Endothelial cell of umbilical vein (primary cell): ENCODE results near the gene CLPX. TPM values are rescaled to one million over a fixed set of nuclear protein-coding genes. Genes with fewer than 3 reads are reported as not detected.

Source experiments
- BruUV-seq: library from RNA; stranded (reverse); fragments of 400-500 nt; replicated peaks from 2 replicates; lab custom pipeline; 2021; lab: Mats Ljungman, UMichigan
- CTCF ChIA-PET: fragments of 300-600, 350-600 bp; sonication (Branson Sonifier 250); formaldehyde crosslinking; loops from one replicate; lab custom pipeline; 2021; ENCODE audit warnings: antibody characterized with exemption, inconsistent platforms; lab: Charles Lee
- POLR2A ChIA-PET: fragments of 300-600, 350-600 bp; sonication (Branson Sonifier 250); formaldehyde crosslinking; loops from one replicate; lab custom pipeline; 2021; ENCODE audit warnings: antibody characterized with exemption, inconsistent platforms; lab: Charles Lee
- DNase-seq: peaks from one replicate; pipeline ENCODE4 v3.0.0-alpha.2; 2011; ENCODE audit warnings: low read depth, low spot score
- FAIRE-seq: peaks from 2 replicates; lab custom pipeline; 2011; peaks lifted over from hg19 to GRCh38; lab: Jason Lieb, UNC
- H2AFZ ChIP-seq: 2 replicates; pipeline ENCODE4 v1.6.0; 2012; ENCODE audit warnings: low read depth, low read length, control low read depth, inconsistent platforms
- H3K27ac ChIP-seq: 2 replicates; pipeline ENCODE4 v1.5.1; 2011; ENCODE audit warnings: low read depth, mild to moderate bottlenecking, control low read depth, low read length, moderate library complexity; ENCODE audit not compliant: insufficient read depth
- H3K27me3 ChIP-seq, 2 experiments: 2 replicates each; pipeline versions ENCODE4 v1.6.0 to v1.6.1; 2011; ENCODE audit warnings: low read length in 2 of 2, mixed read lengths in 1 of 2; ENCODE audit not compliant: control insufficient read depth in 2 of 2, insufficient read depth in 2 of 2
- H3K36me3 ChIP-seq, 2 experiments: 2 replicates in 1 of 2; 3 replicates in 1 of 2; pipeline ENCODE4 v1.5.1; 2011; ENCODE audit warnings: low read length in 2 of 2, mild to moderate bottlenecking in 1 of 2, moderate library complexity in 1 of 2; ENCODE audit not compliant: control insufficient read depth in 2 of 2, insufficient read depth in 2 of 2; ENCODE audit errors: extremely low read depth in 1 of 2
- H3K4me1 ChIP-seq: 3 replicates; pipeline ENCODE4 v1.5.1; 2011; ENCODE audit warnings: mild to moderate bottlenecking, low read length; ENCODE audit not compliant: control insufficient read depth, insufficient read depth; ENCODE audit errors: extremely low read depth
- H3K4me2 ChIP-seq: 2 replicates; pipeline ENCODE4 v1.6.1; 2011; ENCODE audit warnings: low read length, control low read depth, mixed read lengths; ENCODE audit not compliant: insufficient read depth
- H3K4me3 ChIP-seq, 3 experiments: fragments of 200-600 bp in 1 of 3; sonication (generic), shearing (Covaris generic) in 1 of 3; replicated peaks in 1 of 3; 2 replicates each; pipeline ENCODE4 v1.5.1; 2011 to 2016; ENCODE audit warnings: control low read depth in 3 of 3, low read length in 3 of 3, mild to moderate bottlenecking in 2 of 3, inconsistent platforms in 1 of 3, low read depth in 1 of 3, moderate library complexity in 1 of 3; ENCODE audit not compliant: insufficient read depth in 1 of 3
- H3K79me2 ChIP-seq: 2 replicates; pipeline ENCODE4 v1.6.0; 2012; ENCODE audit warnings: low read length, inconsistent platforms; ENCODE audit not compliant: control insufficient read depth, insufficient read depth
- H3K9ac ChIP-seq: replicated peaks from 2 replicates; pipeline ENCODE3; 2011; ENCODE audit warnings: low read length, control low read depth; ENCODE audit not compliant: insufficient read depth; ENCODE audit errors: extremely low read depth
- H3K9me1 ChIP-seq: replicated peaks from 3 replicates; pipeline ENCODE4 v1.6.0; 2011; ENCODE audit warnings: mild to moderate bottlenecking, low read length; ENCODE audit not compliant: control insufficient read depth, insufficient read depth; ENCODE audit errors: extremely low read depth
- H3K9me3 ChIP-seq: replicated peaks from 2 replicates; pipeline ENCODE4 v1.5.1; 2012; ENCODE audit warnings: low read length, inconsistent platforms; ENCODE audit not compliant: control insufficient read depth, insufficient read depth
- H4K20me1 ChIP-seq: replicated peaks from 2 replicates; pipeline ENCODE3; 2011; ENCODE audit warnings: mild to moderate bottlenecking, low read length; ENCODE audit not compliant: control insufficient read depth, insufficient read depth; ENCODE audit errors: extremely low read depth
- CTCF ChIP-seq, 2 donors: IDR thresholded peaks; 1 replicate in 1 of 2; 2 replicates in 1 of 2; pipeline ENCODE4 v1.5.1; 2011; ENCODE audit warnings: low read length in 2 of 2, mild to moderate bottlenecking in 2 of 2, moderate library complexity in 2 of 2, control low read depth in 1 of 2, inconsistent platforms in 1 of 2, low read depth in 1 of 2; ENCODE audit not compliant: insufficient read depth in 1 of 2; ENCODE audit errors: extremely low read depth in 1 of 2
- EZH2 ChIP-seq: IDR thresholded peaks from 2 replicates; pipeline ENCODE4 v1.6.1; 2012; ENCODE audit warnings: borderline replicate concordance, low read depth, mild to moderate bottlenecking, moderate library complexity, low read length, inconsistent platforms; ENCODE audit not compliant: severe bottlenecking
- FOS ChIP-seq: IDR thresholded peaks from 2 replicates; pipeline ENCODE4 v1.6.1; 2011; ENCODE audit warnings: mild to moderate bottlenecking, low read length, moderate library complexity, borderline replicate concordance; ENCODE audit not compliant: insufficient read depth
- GATA2 ChIP-seq: IDR thresholded peaks from 2 replicates; pipeline ENCODE4 v1.7.0; 2011; ENCODE audit warnings: low read depth, mild to moderate bottlenecking, moderate library complexity, mixed read lengths, low read length; ENCODE audit not compliant: insufficient read length, insufficient read depth
- JUN ChIP-seq: IDR thresholded peaks from 2 replicates; pipeline ENCODE4 v1.6.1; 2011; ENCODE audit warnings: borderline replicate concordance, low read depth; ENCODE audit not compliant: insufficient read length, insufficient read depth
- MAX ChIP-seq: IDR thresholded peaks from 2 replicates; pipeline ENCODE4 v1.6.1; 2011; ENCODE audit not compliant: insufficient read depth, insufficient read length
- MYC ChIP-seq: IDR thresholded peaks from one replicate; pipeline ENCODE4 v1.6.1; 2011; ENCODE audit warnings: mild to moderate bottlenecking, low read depth, low read length
- POLR2A ChIP-seq: IDR thresholded peaks from 2 replicates; pipeline ENCODE4 v1.6.1; 2012; ENCODE audit warnings: low read depth, mild to moderate bottlenecking, control low read depth, low read length
- POLR2AphosphoS5 ChIP-seq: IDR thresholded peaks from 2 replicates; pipeline ENCODE4 v1.6.1; 2012; ENCODE audit warnings: low read depth, mild to moderate bottlenecking, control low read depth, low read length, moderate library complexity; ENCODE audit not compliant: insufficient read depth
- dilution Hi-C: fragments of 300-500 bp; cut with MboI; formaldehyde crosslinking; loops from one replicate; pipeline ENCODE4 v1.15.0; 2019; ENCODE audit warnings: low sequenced_read_pairs; ENCODE audit not compliant: extremely low pct_ligation_motif_present
- intact Hi-C: fragments of 100-400 bp; cut with micrococcal nuclease; formaldehyde crosslinking; loops from one replicate; pipeline ENCODE4 v1.10.0; 2022
- polyA plus RNA-seq, 4 experiments: library from polyadenylated mRNA; depleted of rRNA in 3 of 4; stranded (reverse) in 3 of 4; unstranded in 1 of 4; fragments of >200 nt; gene quantifications; 2 replicates each; pipeline versions ENCODE4 v1.2.1 to v1.2.3, GENCODE V29; 2011 to 2012; ENCODE audit warnings: missing spikeins in 1 of 4
- total RNA-seq: library from RNA; stranded (reverse); gene quantifications from 2 replicates; pipeline ENCODE4 v1.2.3, GENCODE V29; 2021

Gene CLPX
- total and polyA plus RNA-seq, 2 donors (not counting 3 experiments of a cell fraction or from before 2014, with no cell fraction given): 11.1 to 41.4 TPM

- no peak for FAIRE-seq
- H3K4me1 ChIP-seq: no peaks in the 10 kb centered on the region
- H3K79me2 ChIP-seq: no peaks in the 10 kb centered on the region
- no peak overlapping the region for H2AFZ ChIP-seq
- H3K9ac ChIP-seq: no peak overlapping the region
- no peak overlapping the region for H3K27ac ChIP-seq
- DNase-seq: no peak
- no peaks in the 10 kb centered on the region for H4K20me1 ChIP-seq
- no peaks in the 10 kb centered on the region for H3K9me1 ChIP-seq
- no peak overlapping the region for H3K4me2 ChIP-seq
- POLR2A ChIA-PET: no interaction called here
- CTCF ChIA-PET: no interaction called here
- H3K27me3 ChIP-seq: no peaks in the 10 kb centered on the region
- intact Hi-C loops: no loop called here
- BruUV-seq: no TSS peak
- dilution Hi-C loops: no loop called here
- no peaks in the 10 kb centered on the region for H3K9me3 ChIP-seq
- no peak overlapping the region for H3K4me3 ChIP-seq
- H3K36me3 ChIP-seq: peaks cover 18 to 32% of the 10 kb centered on the region in 2 experiments
- TF ChIP-seq MYC (no peak), FOS (no peak), JUN (no peak), EZH2 (no peak), CTCF (IDR thresholded peaks at IDR 0.05; ENCODE audit: extremely low read depth in 1 of 2, insufficient read depth in 1 of 2, low read depth in 1 of 2, low read length in 2 of 2) (no peak), POLR2A (no peak), MAX (no peak), POLR2AphosphoS5 (no peak), GATA2 (no peak)
These were observed 30.4 kb downstream of the CLPX start for GRCh38 chr15:65154720-65155119.
